HCT116 (cell line): ENCODE measurements around the gene SACM1L. TPM values are rescaled to one million over a fixed set of nuclear protein-coding genes. Genes with fewer than 3 reads are reported as not detected.

Experiments
- ATAC-seq: fragments of 200-7000 bp; cut with Tn5 transposase; 2 replicates; pipeline ENCODE4 v1.9.1; 2020; ENCODE audit warnings: mild to moderate bottlenecking, moderate library complexity
- BruUV-seq: library from RNA; stranded (reverse); fragments of 400-500 nt; replicated peaks from 2 replicates; lab custom pipeline; 2021; lab: Mats Ljungman, UMichigan
- CTCF ChIA-PET: fragments of 300-600 bp; sonication (Branson Sonifier 250); formaldehyde crosslinking; loops from one replicate; lab custom pipeline; 2021; ENCODE audit warnings: antibody characterized with exemption; lab: Charles Lee
- POLR2A ChIA-PET: fragments of 300-600, 350-600 bp; sonication (Branson Sonifier 250); formaldehyde crosslinking; loops from one replicate; lab custom pipeline; 2021; ENCODE audit warnings: antibody characterized with exemption; lab: Charles Lee
- RAD21 ChIA-PET, 2 experiments: fragments of 300-600 bp; sonication (Branson Sonifier 250); formaldehyde crosslinking; loops; one replicate each; lab custom pipeline; 2023; ENCODE audit warnings: low total read pairs in 2 of 2; ENCODE audit not compliant: uncharacterized antibody in 2 of 2, unreplicated experiment in 2 of 2, low non-redundant PET in 1 of 2; lab: Charles Lee
- DNase-seq: peaks from one replicate; pipeline ENCODE4 v3.0.0-alpha.2; 2010; ENCODE audit warnings: low read depth, low spot score
- H2AFZ ChIP-seq: fragments of 200-600 bp; shearing (Covaris generic), sonication (generic); 2 replicates; pipeline ENCODE4 v1.6.1; 2017; ENCODE audit warnings: low read depth, mixed run types, mixed read lengths, antibody characterized with exemption, low read length; ENCODE audit not compliant: poor library complexity, severe bottlenecking
- H3K27ac ChIP-seq: 2 replicates; pipeline ENCODE4 v1.5.1; 2012; ENCODE audit warnings: low read depth, low read length
- H3K27me3 ChIP-seq: fragments of 200-600 bp; sonication (generic); 2 replicates; pipeline ENCODE4 v1.6.1; 2016; ENCODE audit warnings: mixed run types, low read length, mixed read lengths; ENCODE audit not compliant: insufficient read depth
- H3K36me3 ChIP-seq, 2 experiments: fragments of 200-500 bp in 1 of 2; fragments of 200-600 bp in 1 of 2; sonication (Bioruptor generic) in 1 of 2; sonication (generic) in 1 of 2; 2 replicates each; pipeline versions ENCODE4 v1.5.1 to v1.6.1; 2014 to 2016; ENCODE audit warnings: low read length in 2 of 2, inconsistent platforms in 1 of 2, mixed read lengths in 1 of 2, mixed run types in 1 of 2; ENCODE audit not compliant: insufficient read depth in 2 of 2, control insufficient read depth in 1 of 2
- H3K4me1 ChIP-seq, 2 experiments: fragments of 200-600 bp in 1 of 2; sonication (generic) in 1 of 2; 2 replicates each; pipeline versions ENCODE4 v1.5.1 to v1.6.1; 2012 to 2017; ENCODE audit warnings: low read length in 2 of 2, inconsistent platforms in 1 of 2, mild to moderate bottlenecking in 1 of 2, mixed read lengths in 1 of 2, mixed run types in 1 of 2, moderate library complexity in 1 of 2; ENCODE audit not compliant: insufficient read depth in 2 of 2, control insufficient read depth in 1 of 2
- H3K4me2 ChIP-seq: fragments of 200-600 bp; sonication (generic); 2 replicates; pipeline ENCODE4 v1.6.1; 2017; ENCODE audit warnings: mixed run types, low read length, mixed read lengths
- H3K4me3 ChIP-seq, 2 experiments: fragments of 200-600 bp in 1 of 2; sonication (generic) in 1 of 2; replicated peaks in 1 of 2; 2 replicates each; pipeline ENCODE4 v1.5.1; 2011 to 2016; ENCODE audit warnings: low read length in 2 of 2, control low read depth in 1 of 2, low read depth in 1 of 2, mild to moderate bottlenecking in 1 of 2, mixed read lengths in 1 of 2, mixed run types in 1 of 2
- H3K79me2 ChIP-seq: fragments of 200-600 bp; sonication (generic); 2 replicates; pipeline ENCODE4 v1.6.1; 2017; ENCODE audit warnings: mild to moderate bottlenecking, mixed run types, low read length, moderate library complexity, mixed read lengths; ENCODE audit not compliant: insufficient read depth
- H3K9ac ChIP-seq: fragments of 200-600 bp; sonication (generic); 2 replicates; pipeline ENCODE4 v1.6.1; 2016; ENCODE audit warnings: low read length, mixed read lengths
- H3K9me2 ChIP-seq: fragments of 200-600 bp; sonication (generic), shearing (Covaris generic); 2 replicates; pipeline ENCODE4 v1.6.1; 2017; ENCODE audit warnings: mixed run types, mild to moderate bottlenecking, moderate library complexity; ENCODE audit not compliant: insufficient read depth
- H3K9me3 ChIP-seq, 2 experiments: fragments of 200-500 bp in 1 of 2; fragments of 200-600 bp in 1 of 2; sonication (Bioruptor generic) in 1 of 2; sonication (generic) in 1 of 2; 2 replicates each; pipeline ENCODE4 v1.6.1; 2014 to 2017; ENCODE audit warnings: low read length in 2 of 2, mixed read lengths in 2 of 2, inconsistent platforms in 1 of 2, low read depth in 1 of 2, mild to moderate bottlenecking in 1 of 2, mixed run types in 1 of 2, moderate library complexity in 1 of 2; ENCODE audit not compliant: control insufficient read depth in 1 of 2, insufficient read depth in 1 of 2
- H4K20me1 ChIP-seq: fragments of 200-600 bp; sonication (generic), shearing (Covaris generic); 2 replicates; pipeline ENCODE4 v1.6.1; 2017; ENCODE audit warnings: mixed run types, mild to moderate bottlenecking, moderate library complexity; ENCODE audit not compliant: insufficient read depth
- EGR1 ChIP-seq: IDR thresholded peaks from 2 replicates; pipeline ENCODE4 v1.6.1; 2012; ENCODE audit warnings: low read depth
- ELF1 ChIP-seq: IDR thresholded peaks from 2 replicates; pipeline ENCODE4 v1.6.1; 2012; ENCODE audit warnings: low read depth, borderline replicate concordance
- EZH2 ChIP-seq: fragments of 200-600 bp; sonication (generic); IDR thresholded peaks from 2 replicates; pipeline ENCODE4 v1.6.1; 2017; ENCODE audit warnings: antibody characterized with exemption, mixed run types
- JUND ChIP-seq: IDR thresholded peaks from 2 replicates; pipeline ENCODE4 v1.6.1; 2012
- POLR2A ChIP-seq: IDR thresholded peaks from 2 replicates; pipeline ENCODE4 v1.7.0; 2011; ENCODE audit warnings: borderline replicate concordance; ENCODE audit not compliant: insufficient read depth, insufficient read length; ENCODE audit errors: extremely low read depth
- POLR2AphosphoS5 ChIP-seq: IDR thresholded peaks from 2 replicates; pipeline ENCODE4 v1.6.1; 2011; ENCODE audit warnings: mild to moderate bottlenecking, low read depth, low read length, moderate library complexity
- RAD21 ChIP-seq: IDR thresholded peaks from 2 replicates; pipeline ENCODE4 v1.6.1; 2012; ENCODE audit warnings: low read depth, mild to moderate bottlenecking
- SP1 ChIP-seq: IDR thresholded peaks from 2 replicates; pipeline ENCODE4 v1.6.1; 2012; ENCODE audit warnings: low read depth
- TCF7L2 ChIP-seq: IDR thresholded peaks from 2 replicates; pipeline ENCODE4 v1.7.0; 2011; ENCODE audit warnings: borderline replicate concordance, inconsistent platforms; ENCODE audit not compliant: insufficient read depth, insufficient read length; ENCODE audit errors: extremely low read depth
- YY1 ChIP-seq: IDR thresholded peaks from 2 replicates; pipeline ENCODE4 v1.6.1; 2011; ENCODE audit warnings: low read length, low read depth, moderate library complexity, mild to moderate bottlenecking; ENCODE audit not compliant: insufficient replicate concordance; ENCODE audit errors: extremely low read depth
- ZBTB33 ChIP-seq: IDR thresholded peaks from 2 replicates; pipeline ENCODE4 v1.6.1; 2011; ENCODE audit warnings: mild to moderate bottlenecking, low read length, moderate library complexity; ENCODE audit not compliant: insufficient replicate concordance; ENCODE audit errors: extremely low read depth
- ZFX ChIP-seq: fragments of 450-650 bp; IDR thresholded peaks from 2 replicates; pipeline ENCODE4 v1.6.1; 2017
- ZNF274 ChIP-seq: fragments of 200-500 bp; sonication (Bioruptor generic); IDR thresholded peaks from 2 replicates; pipeline ENCODE4 v1.6.1; 2014; ENCODE audit warnings: mild to moderate bottlenecking, low read depth, low read length, inconsistent platforms
- intact Hi-C: fragments of 100-400 bp; cut with micrococcal nuclease; formaldehyde crosslinking; loops from 2 replicates; pipeline ENCODE4 v1.10.0; 2022
- total RNA-seq: library from RNA; stranded (reverse); gene quantifications from one replicate; pipeline ENCODE4 v1.2.1, GENCODE V29; 2021; ENCODE audit not compliant: unreplicated experiment
- TF ChIP-seq, protein P1 (sequence below), 3 experiments: fragments of 200-600 bp in 1 of 3; sonication (generic) in 1 of 3; IDR thresholded peaks in 2 of 3; conservative IDR thresholded peaks in 1 of 3; 2 replicates each; pipeline ENCODE4 v1.5.1; 2012 to 2017; ENCODE audit warnings: low read depth in 2 of 3, low read length in 2 of 3, antibody characterized with exemption in 1 of 3, borderline replicate concordance in 1 of 3, control low read depth in 1 of 3, mild to moderate bottlenecking in 1 of 3, mixed read lengths in 1 of 3, mixed run types in 1 of 3, moderate library complexity in 1 of 3; ENCODE audit not compliant: insufficient read depth in 1 of 3

The SACM1L gene
- total RNA-seq, 1 experiment from 2014 or later, result 27.3 TPM

DNA sequence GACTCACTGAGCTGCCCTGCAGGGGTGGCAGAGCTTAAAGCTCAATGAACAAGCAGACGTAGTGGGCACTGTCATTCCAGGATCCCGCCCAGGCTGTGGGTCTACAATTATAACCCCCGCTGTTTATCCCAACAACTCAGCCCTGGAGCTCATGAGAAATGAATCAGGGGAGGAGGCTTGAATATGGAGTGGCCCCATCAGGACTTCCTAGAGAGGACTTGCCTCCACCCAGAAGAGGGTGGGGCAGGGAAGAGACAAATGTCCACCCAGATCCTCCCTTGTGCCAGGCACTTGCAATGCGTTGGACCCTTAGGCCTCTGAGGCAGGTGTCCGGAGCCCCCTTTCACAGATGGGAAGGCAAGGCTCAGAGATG is 74.1 kb downstream of the SACM1L start:
- Histone ChIP-seq H3K9me3 (no peaks in the 10 kb centered on the region), H3K4me2 (no peak overlapping the region), H3K9me2 (no peaks in the 10 kb centered on the region), H3K4me1 (peaks cover 10 to 18% of the 10 kb centered on the region in 2 experiments; a peak in 3 of 4 replicates), H3K27ac (no peak overlapping the region), H2AFZ (no peak overlapping the region), H4K20me1 (no peaks in the 10 kb centered on the region), H3K79me2 (no peaks in the 10 kb centered on the region), H3K36me3 (no peaks in the 10 kb centered on the region), H3K9ac (no peak overlapping the region), H3K27me3 (no peaks in the 10 kb centered on the region), H3K4me3 (no peak overlapping the region)
- ATAC-seq (no peak), DNase-seq (no peak)
- TF ChIP-seq EZH2 (no peak), YY1 (no peak), ZFX (no peak), EGR1 (no peak), JUND (no peak), SP1 (no peak), POLR2AphosphoS5 (no peak), POLR2A (no peak), ZBTB33 (no peak), TCF7L2 (no peak), ZNF274 (no peak), RAD21 (no peak), ELF1 (no peak)
- TF ChIP-seq, protein P1, sequence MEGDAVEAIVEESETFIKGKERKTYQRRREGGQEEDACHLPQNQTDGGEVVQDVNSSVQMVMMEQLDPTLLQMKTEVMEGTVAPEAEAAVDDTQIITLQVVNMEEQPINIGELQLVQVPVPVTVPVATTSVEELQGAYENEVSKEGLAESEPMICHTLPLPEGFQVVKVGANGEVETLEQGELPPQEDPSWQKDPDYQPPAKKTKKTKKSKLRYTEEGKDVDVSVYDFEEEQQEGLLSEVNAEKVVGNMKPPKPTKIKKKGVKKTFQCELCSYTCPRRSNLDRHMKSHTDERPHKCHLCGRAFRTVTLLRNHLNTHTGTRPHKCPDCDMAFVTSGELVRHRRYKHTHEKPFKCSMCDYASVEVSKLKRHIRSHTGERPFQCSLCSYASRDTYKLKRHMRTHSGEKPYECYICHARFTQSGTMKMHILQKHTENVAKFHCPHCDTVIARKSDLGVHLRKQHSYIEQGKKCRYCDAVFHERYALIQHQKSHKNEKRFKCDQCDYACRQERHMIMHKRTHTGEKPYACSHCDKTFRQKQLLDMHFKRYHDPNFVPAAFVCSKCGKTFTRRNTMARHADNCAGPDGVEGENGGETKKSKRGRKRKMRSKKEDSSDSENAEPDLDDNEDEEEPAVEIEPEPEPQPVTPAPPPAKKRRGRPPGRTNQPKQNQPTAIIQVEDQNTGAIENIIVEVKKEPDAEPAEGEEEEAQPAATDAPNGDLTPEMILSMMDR (IDR thresholded peaks at IDR 0.05 in 2 of 3, conservative IDR thresholded peaks at IDR 0.05 in 1 of 3; ENCODE audit: borderline replicate concordance in 1 of 3, insufficient read depth in 1 of 3, low read depth in 2 of 3, low read length in 2 of 3), result no peak
- POLR2A ChIA-PET, result no interaction called here
- RAD21 ChIA-PET, result no interaction called here
- intact Hi-C loops, result loop anchor here (10.0 kb wide), 1 partner anchor 612 kb away; the partner anchor contains the start of gene CCR5
- BruUV-seq, result no TSS peak
- CTCF ChIA-PET, result interaction anchor here (1.6 to 5.7 kb wide), 2 partner anchors 68 to 166 kb away, joined by 3 to 65 read pairs; no protein-coding TSS in a partner anchor
